ENCODE data around the gene SLC30A1.
"Not testable (repeated sequence)": the region's sequence is repeated elsewhere in the genome, so short reads cannot be mapped to it uniquely, and the experiment has no call there.

Gene SLC30A1

DNA sequence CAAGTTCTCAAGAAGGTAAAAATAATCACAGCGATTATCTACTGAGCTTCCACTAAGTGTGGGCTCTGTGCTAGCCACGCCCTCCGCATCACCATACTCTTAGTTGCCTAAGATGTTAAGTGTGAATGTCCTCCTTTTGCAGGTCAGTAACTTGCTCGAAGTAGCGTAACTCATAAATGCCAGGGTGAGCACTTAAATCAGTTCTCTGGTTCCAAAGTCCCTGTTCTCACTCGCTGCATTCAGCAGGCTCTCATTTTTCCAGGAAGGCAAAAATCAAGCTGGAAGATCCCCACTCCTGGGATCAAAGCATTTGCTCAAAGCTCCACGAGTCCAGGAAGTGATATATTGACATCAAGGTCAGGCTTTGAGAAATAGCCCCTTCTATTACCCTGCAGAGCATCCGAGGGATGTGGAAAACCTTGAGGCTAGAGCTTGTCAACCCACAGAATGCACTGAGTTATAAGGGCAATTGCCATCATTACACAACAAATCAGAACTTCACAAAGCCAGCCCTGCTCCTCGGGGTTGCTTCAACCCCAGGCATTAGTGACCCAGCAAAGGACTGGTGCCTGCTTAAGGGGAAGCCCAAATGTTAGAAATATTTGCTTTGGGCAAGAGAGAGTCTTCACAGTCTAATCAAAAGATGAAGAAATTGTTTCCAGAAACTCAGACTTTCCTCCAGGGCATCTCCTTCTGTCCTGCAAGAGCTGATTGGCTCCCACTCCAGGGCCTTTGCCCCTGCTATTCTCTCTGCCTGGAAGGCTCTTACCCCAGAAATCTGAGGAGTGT is 19.5 kb downstream of the SLC30A1 start:
- no peak for DNase-seq
- TF ChIP-seq POLR2A (IDR thresholded peaks at IDR 0.05; ENCODE audit: low read length) (no peak), GATA1 (IDR thresholded peaks at IDR 0.05; ENCODE audit: low read depth, low read length) (no peak)

DNA sequence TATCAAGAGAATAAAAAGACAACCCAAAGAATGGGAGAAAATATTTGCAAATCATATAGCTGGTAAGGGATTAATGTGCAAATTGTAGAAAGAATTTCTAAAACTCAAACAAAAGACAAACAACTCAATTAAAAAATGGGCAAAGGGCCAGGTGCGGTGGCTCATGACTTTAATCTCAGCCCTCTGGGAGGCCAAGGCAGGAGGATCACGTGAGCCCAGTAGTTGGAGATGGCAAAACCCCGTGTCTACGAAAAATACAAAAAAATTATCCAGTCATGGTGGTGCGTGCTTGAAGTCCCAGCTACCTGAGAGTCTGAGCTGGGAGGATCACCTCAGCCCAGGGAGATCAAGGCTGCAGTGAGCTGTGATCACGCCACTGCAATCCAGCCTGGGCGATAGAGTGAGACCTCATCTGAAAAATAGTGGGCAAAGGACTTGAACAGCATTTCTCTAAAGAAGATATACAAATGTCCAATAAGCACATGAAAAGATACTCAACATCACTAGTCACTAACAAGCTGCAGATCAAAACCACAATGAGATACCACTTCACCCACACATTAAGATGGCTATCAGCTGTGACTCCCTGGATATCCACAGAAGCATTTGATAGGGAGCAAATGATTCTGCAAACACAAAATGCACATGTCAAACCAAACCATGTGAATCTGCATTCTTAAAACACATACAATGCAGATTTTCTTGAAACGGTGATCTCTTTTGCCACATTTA is 20.9 kb downstream of the SLC30A1 start:
- no peak for TF ChIP-seq GATA1 (IDR thresholded peaks at IDR 0.05; ENCODE audit: low read depth, low read length)
- TF ChIP-seq POLR2A (IDR thresholded peaks at IDR 0.05; ENCODE audit: low read length) = no peak
- peak; percentile 40 to 41 for DNase-seq

DNA sequence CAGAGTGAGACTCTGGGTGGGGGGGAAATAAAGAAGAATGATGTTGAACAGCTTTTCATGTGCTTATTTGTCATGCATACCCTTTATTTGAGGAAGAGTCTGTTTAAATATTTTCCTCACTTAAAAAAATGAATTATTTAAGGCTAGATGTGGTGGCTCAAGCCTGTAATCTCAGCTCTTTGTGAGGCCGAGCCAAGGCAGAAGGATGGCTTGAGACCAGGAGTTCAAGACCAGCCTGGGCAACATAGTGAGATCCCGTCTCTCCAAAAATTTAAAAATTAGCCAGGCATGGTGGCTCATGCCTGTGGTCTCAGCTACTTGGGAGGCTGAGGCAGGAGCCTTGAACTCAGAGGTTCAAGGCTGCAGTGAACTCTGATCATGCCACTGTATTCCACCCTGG is 25.4 kb downstream of the SLC30A1 start:
- no peak for TF ChIP-seq GATA1 (IDR thresholded peaks at IDR 0.05; ENCODE audit: low read depth, low read length)
- no peak for TF ChIP-seq POLR2A (IDR thresholded peaks at IDR 0.05; ENCODE audit: low read length)
- no peak for DNase-seq

DNA sequence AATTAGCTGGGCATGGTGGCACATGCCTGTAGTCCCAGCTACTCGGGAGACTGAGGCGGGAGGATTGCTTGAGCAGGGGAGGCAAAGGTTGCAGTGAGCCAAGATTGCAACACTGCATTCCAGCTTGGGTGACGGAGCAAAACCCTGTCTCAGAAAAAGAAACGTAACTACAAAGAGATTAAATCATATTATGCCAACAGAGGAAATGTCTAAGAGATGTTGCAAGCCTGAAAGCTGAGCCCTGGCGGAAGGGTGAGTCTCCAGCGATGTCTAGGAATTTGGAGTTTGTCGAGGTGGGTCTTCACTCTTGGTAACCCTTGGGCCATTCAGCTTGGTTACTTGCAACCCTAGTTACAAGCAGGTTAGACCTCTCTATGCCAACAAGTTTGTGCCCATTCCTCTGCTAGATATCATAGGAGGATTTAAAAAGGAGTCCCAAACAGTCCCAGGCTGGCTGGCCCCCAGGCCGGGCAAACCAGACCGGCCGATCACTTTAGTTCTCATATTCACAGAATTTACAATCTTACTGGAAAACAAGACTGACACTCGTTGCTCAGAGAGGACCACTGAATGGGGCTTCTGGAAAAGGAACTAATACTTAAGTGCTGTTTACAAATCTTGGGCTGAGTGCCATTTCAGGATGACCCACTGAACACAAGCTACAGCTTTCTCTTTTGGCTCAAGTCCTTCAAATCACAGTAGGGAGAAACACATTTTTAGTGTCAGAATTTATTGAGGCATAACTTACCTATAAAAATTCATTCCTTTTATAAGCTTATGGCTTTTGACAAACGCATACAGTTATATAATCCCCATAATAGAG is 27.1 kb downstream of the SLC30A1 start:
- TF ChIP-seq GATA1 (IDR thresholded peaks at IDR 0.05; ENCODE audit: low read depth, low read length) (no peak), POLR2A (IDR thresholded peaks at IDR 0.05; ENCODE audit: low read length) (no peak)
- DNase-seq = peak in 1 of 2 experiments; percentile 21

DNA sequence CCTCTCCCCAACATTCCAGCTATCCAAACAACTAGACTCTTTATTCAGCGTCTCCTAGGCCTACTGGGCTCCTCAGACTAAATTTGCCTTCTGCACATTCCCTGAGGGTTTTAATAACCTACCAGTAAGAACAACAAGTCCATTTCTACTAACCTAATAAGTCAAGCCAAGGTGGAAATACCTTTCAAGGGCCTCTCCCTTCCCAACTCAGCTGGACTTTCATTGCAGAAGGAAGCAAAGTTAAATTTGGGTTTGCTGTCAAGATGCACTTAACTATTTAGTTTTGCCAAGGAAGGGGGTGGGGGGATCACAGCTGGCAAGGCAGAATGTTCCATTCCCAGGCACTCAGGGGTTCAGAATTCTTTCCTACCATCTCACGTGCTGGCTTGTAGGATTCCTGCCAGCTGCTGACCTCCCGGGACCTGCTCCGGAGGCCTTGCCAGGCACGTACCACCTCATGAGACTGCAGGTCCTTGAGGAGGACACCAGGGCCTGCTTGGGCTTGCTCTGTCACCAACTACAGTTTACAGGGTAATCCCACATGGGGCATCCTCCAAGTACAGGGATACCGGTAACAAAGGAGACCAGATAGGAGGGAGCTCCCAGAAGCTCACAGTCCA is 29.8 kb downstream of the SLC30A1 start:
- no peak for DNase-seq
- TF ChIP-seq POLR2A (IDR thresholded peaks at IDR 0.05; ENCODE audit: low read length) (no peak), GATA1 (IDR thresholded peaks at IDR 0.05; ENCODE audit: low read depth, low read length) (no peak)

DNA sequence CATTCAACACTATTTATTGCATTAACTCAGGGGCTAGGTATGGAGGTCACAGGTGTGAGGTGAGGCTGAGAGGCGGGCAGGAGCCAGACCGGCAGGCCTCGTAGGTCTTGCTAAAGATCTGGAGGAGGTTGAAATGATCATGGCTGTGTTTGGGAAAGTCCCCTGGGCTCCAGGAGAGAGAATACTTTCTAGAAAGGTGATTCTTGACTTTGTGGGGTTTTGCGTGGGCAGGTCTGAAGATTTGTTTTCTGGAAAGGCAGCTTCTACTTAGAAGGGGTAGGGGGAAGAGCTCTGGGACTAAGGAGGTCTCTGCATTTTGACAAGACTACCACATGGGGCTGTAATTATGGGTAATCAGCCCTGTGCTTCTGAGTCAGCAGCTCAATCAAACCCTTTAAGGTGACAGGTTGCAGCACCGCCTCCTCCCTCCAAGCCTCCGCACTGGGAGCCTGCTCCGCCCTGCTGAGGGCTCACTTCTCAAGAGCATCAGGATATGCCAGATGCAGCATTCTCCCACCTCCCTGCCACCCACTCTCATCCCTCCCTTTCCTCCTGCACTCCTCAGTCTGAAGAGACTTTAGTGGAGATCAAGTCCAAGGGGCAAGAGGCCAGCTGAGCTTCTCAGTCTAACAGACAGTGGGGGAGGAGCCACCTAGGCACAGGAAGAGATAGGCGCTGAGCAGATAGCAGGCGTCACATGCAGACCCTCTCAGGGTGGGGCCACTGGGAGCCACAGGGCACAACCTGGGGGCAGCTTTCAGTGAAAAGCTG is 30.5 kb downstream of the SLC30A1 start:
- TF ChIP-seq POLR2A (IDR thresholded peaks at IDR 0.05; ENCODE audit: low read length) = no peak
- no peak for TF ChIP-seq GATA1 (IDR thresholded peaks at IDR 0.05; ENCODE audit: low read depth, low read length)
- peak; percentile 75 to 77 for DNase-seq

DNA sequence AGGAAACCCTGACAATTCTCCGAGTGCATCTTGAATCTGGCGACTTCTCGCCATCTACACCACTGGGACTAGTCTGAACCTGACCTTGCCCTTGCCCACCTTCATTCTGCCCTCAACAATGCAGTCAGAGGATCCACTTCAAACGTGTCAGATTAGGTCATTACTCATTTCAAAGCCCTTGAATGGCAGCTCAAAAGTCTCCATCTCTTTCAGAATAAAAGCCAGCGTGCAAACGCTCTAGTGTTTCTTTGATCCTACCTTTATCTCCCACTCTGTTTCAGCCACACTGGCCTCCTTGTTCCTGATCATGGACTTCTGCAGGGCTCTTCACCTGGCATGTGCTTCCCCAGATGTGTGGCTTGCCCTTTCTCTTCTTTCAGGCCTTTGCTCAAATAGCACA is 31.3 kb downstream of the SLC30A1 start:
- TF ChIP-seq POLR2A (IDR thresholded peaks at IDR 0.05; ENCODE audit: low read length) = no peak
- TF ChIP-seq GATA1 (IDR thresholded peaks at IDR 0.05; ENCODE audit: low read depth, low read length) = no peak
- no peak for DNase-seq

DNA sequence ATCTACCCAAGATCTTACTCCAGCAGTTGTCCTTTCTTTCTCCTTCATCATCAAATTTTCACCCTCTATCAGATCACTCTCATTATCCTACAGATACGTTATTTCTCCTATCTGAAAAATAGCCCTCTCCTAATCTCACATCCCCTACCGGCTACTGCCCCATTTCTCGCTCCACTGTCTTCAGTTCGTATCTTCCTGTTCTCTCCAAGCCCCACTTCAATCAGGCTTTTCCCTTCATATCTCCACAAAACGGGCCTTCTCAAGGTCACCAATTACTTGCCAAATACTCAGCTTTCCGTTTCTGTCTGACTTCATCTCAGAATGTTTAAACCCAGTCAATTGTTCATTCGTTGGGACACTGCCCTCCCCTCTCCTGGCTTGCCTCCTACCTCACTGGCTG is 32.4 kb downstream of the SLC30A1 start:
- TF ChIP-seq GATA1 (IDR thresholded peaks at IDR 0.05; ENCODE audit: low read depth, low read length) (no peak), POLR2A (IDR thresholded peaks at IDR 0.05; ENCODE audit: low read length) (no peak)

DNA sequence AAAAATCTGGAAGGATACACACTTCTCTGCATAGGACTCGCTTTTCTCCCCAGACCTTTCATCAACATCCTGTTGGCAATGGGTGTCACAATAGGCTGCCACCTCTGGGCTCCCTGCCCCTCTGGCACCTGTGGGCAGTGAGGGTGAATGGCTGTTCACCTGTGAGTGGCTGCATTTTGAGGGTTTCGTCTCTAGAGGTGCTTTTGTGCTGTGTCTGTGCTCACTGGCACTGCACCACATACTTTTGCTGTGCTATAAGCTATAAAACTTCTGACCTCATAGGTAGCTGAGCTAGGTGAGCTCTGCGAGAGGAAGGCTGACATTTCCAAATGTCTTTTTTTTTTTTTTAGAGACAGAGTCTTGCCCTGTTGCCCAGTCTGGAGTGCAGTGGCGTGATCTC is 35.9 kb downstream of the SLC30A1 start:
- TF ChIP-seq GATA1 (IDR thresholded peaks at IDR 0.05; ENCODE audit: low read depth, low read length) (no peak), POLR2A (IDR thresholded peaks at IDR 0.05; ENCODE audit: low read length) (no peak)
- DNase-seq = no peak

More for the DNA sequence above, 32.4 kb downstream of the SLC30A1 start:
- DNase-seq = no peak

DNA sequence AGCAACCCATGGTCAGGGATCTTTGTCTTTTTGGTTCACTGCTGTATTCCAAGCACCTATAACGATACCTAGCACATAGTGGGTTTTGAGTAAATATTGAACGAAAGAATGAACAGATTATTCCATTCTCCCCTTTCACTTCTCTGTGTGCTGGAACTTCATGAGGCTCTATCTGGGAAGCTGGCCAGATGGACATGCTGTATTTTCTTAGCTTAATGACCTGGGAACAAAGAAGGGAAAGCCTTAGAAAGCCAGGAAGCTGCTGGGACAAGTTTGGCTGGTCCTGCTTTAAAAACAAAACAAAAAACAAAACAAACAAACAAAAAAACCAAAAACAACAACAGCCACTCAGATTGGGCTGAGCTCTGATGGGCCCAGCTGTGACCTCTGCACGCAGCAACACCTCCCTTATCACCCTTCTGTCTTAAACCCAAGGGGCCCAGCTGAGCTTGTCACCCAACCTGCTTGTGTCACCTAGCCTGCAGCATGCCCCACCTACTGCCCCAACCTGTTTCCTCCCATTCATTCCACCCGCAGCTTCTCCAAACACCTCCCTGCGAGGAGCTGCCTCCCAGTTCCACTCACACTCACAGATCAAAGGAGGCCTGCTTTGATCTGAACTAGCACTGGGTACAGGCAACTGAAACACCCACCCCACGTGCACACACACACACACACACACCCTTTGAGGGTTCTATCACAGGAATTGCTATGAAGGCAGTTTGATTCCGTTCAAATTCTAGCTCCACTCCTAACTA is 37.1 kb downstream of the SLC30A1 start:
- no peak for DNase-seq
- no peak for TF ChIP-seq POLR2A (IDR thresholded peaks at IDR 0.05; ENCODE audit: low read length)
- TF ChIP-seq GATA1 (IDR thresholded peaks at IDR 0.05; ENCODE audit: low read depth, low read length) = no peak

DNA sequence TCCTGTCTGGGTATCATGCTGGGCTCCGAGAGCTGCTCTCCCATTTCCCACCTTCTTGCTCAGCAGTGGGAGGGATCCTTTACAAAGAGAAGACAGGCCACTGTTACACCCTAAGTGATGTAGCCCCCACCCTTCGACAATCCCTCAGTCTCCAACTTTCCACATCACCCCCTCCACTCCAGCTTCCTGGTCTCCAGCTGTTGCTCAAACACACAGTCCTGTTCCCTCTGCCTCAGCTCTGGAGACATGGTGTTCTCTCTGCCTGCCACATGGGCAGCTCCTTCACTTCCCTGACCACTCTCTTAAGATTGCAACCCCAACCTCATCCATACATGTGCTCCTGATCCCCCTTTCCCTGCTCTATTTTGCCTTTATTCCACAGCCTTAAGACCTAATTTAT is 37.7 kb downstream of the SLC30A1 start:
- no peak for TF ChIP-seq GATA1 (IDR thresholded peaks at IDR 0.05; ENCODE audit: low read depth, low read length)
- TF ChIP-seq POLR2A (IDR thresholded peaks at IDR 0.05; ENCODE audit: low read length) = no peak
- no peak for DNase-seq

DNA sequence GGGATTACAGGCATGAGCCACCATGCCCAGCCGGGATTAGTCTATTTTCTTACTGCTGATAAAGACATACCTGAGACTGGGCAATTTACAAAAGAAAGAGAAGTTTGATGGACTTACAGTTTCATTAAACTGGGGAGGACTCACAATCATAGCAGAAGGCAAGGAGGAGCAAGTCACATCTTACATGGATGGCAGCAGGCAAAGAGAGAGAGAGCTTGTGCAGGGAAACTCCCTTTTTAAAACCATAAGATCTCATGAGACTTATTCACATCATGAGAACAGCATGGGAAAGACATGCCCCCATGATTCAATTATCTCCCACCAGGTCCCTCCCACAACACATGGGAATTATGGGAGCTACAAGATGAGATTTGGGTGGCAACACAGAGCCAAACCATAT is 38.1 kb downstream of the SLC30A1 start:
- DNase-seq = not testable (repeated sequence)
